GM04504 (cell line): ENCODE measurements around the gene EPN3.

Experiments
- DNase-seq: peaks from one replicate; pipeline ENCODE4 v3.0.0-alpha.2; 2012; ENCODE audit warnings: low read depth

The EPN3 gene

GRCh38 chr17:50550661-50551432, 18.3 kb downstream of the EPN3 start:
- DNase-seq = peak; percentile 68

GRCh38 chr17:50551433-50551815, 18.9 kb downstream of the EPN3 start:
- DNase-seq = no peak

DNA sequence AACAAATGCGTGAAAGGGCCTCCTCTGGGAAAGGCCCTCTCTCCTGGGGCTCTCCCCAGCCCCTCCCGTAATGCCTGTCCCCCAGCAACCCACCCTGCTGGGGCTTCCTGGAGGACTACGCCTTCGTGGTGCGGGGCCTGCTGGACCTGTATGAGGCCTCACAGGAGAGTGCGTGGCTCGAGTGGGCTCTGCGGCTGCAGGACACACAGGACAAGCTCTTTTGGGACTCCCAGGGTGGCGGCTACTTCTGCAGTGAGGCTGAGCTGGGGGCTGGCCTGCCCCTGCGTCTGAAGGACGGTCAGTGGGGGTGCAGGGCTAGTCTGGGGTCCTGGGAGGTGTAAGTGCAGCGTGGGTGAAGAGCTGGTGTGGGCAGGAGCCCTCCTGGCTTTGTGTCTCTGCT, 19.3 kb downstream of the EPN3 start:
- no peak for DNase-seq

GRCh38 chr17:50554201-50554600, 21.7 kb downstream of the EPN3 start:
- DNase-seq = no peak

DNA sequence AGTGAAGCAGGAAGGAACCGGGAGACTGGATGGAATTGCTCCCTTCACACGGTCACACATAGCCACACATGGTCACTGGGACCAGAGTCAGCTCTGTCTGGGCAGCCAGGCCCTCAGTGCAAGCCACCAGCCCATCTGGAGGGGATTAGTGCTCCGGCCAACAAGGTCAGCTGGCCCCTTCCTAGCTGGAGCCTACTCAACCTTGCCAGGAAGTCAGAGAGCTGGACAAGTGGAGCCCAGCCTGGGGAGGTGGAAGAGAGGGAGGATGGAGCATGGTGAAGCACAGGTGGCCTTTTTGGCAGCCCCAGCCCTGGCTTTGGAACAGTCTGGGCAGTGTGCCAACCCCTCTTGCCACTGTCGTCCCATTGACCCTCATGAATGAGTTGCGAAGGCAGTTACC, 24.3 kb downstream of the EPN3 start:
- DNase-seq = no peak

DNA sequence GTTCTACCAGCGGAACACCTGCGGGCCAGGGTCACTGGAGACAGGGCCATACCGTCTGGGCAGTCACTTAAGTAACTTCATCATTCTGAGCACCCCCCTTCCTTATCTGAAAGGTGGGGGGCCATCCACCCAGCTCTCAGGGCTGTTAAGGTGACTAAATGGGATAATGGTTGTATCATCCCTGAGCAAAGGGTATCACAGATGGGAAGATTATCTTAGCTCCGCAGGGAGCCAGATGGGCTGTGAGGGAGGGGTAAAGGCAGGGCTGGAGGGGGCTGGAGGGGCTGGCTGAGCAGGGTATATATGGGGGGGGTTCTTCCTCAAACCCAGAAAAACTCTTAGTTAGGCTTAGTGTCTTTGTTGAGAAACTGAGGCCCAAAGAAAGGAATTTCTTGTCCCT, 25.1 kb downstream of the EPN3 start:
- DNase-seq = no peak

DNA sequence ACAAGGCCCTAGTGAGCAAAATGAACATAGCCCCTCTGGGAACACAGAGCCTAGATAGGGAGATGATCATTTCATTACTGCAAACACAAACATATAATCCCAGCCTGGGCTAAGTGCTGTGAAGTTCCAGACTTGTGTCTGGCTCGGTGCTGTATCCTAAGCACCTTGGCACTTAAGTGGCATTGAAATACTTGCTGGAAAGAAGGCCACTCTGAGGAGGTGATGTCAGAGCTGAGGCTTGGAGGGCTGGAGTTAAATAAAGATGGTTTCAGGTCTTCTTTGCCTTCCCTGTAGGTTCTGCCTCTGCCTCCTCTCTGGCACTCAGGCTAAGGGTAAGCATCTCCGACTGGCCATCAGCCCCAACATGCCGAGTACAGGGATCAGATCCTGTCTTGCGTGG, 25.6 kb downstream of the EPN3 start:
- DNase-seq = no peak

DNA sequence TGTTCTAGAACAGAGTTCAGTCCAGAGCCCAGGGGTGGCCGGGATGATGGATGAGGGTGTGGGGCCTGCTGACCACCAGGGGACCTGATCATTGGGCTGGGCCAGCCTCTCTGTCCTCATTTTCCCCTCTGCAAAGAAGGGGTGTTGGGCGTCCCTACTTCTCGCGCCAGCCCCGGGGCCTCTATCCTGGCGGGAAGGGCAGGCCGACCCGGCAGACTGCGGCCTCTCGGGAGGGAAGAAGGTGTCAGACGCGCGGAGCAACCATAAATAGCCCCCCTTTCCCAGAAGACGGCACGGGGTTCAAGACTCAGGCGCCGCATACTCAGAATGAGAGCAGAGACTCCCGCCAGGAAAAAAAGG, 26.0 kb downstream of the EPN3 start:
- no peak for DNase-seq

GRCh38 chr17:50558941-50559614, 26.5 kb downstream of the EPN3 start:
- no peak for DNase-seq

- no peak for DNase-seq
Measured at GRCh38 chr17:50559674-50560184, 27.2 kb downstream of the EPN3 start.

- DNase-seq = peak; percentile 44
Measured at GRCh38 chr17:50560185-50560824, 27.8 kb downstream of the EPN3 start, which contains the start of gene CACNA1G. Gene CACNA1G, plus strand, starts transcription at chr17:50560715. Its CDS starts 745 bp downstream, at chr17:50561460.

- DNase-seq = no peak
Measured at GRCh38 chr17:50560931-50561745, 28.6 kb downstream of the EPN3 start.

DNA sequence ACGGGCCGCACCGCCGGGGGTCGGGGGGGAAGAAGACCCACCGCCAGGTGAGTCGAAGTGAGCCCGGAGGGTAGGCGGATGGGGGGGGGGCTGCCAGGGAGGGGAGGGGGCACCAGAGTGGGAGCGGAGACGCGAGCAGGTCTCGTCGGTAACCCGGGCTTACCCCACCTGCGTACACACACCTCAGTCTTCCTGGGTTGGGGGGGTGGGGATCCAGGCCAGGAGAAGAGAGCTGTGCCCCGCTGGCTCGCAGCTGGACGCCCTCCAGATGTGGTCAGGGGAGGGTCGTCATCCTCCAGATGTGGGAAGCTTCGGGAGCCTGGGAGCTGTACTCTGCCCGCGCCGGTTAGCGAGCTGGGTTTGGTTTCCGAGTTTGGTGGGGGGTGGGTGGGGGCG, 29.2 kb downstream of the EPN3 start:
- no peak for DNase-seq

- no peak for DNase-seq
Measured at GRCh38 chr17:50562242-50563091, 29.9 kb downstream of the EPN3 start.

DNA sequence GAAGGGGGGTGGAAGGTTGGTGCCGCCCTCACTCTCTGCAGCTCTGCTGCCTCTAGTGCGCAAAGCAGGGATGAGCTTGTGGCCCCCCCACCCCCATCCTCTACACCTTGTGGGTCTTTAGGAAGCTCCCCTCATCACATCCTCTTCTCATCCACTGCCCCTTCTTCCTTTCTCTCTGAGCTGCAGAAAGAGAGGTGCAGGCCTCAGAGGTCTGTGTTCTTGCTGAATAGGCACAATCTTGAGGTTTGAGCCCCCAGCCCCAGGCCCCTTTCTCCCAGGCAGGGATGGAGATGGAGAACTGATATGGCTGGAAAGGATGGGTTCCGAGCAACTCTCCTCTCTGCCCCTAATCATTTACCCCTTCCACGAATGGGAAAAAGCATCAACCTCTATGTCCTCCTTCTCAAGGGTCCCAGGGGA, 30.6 kb downstream of the EPN3 start:
- no peak for DNase-seq

DNA sequence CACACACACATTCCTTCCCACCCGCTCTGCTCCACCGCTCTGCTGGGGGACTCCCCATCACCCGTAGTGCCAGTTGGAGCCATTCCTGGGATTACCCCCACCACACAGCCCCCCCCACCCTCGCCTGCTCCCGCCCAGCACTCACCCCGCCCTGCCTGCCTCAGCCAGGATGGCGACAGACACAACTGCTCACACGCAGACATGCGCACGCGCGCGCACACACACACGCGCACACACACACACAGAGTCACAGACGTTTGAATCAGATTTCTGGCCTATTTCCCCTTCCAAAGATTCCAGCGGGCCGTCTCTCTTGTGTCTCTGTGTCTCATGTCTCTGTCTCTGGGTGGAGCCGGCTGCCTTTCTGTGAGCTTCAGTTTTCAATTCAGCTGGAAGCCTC, 32.4 kb downstream of the EPN3 start:
- peak; percentile 60 for DNase-seq

DNA sequence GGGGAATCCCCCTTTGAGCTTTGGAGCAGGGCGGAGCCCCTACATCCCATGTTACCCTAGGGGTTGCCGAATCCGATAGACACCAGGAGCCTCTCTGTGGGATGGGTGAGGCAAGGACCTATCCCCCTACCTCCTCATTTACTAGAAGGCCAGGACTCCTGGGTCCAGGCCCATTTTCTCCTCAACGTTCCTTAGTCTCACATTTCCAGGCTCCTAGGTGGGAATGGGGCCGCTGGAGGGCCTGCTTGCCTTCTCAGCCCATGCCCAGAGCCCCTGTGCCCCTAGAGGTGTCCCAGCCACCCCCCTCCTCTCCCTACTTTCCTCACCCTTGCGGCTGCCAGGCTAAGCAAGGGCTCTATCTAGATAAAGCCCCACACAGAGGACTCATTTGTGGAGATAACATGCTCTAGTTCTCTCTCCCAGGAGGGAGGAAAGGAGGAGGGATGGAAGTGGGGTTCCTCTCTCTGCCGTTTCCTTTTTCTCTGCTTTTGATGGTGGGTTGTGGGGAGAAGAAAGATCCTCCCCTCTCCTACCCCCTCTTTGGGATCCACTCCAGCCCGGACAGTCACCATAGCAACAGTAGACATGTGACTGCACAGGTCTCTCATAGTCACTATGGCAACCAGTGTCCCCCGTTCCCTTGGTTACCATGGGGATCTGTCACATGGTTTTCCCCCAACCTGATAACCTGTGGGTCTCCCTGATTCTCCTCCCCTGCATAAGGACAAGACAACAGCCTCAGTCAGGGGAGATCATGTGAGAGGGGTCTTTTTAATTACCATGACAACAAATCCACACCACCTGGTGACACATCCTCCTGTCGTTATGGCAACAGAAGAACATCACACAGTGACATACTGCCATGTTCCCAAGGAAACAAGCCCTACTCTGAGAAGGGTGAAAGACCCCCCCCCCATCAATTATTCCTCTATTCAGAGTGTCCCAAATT, 33.1 kb downstream of the EPN3 start:
- no peak for DNase-seq

GRCh38 chr17:50566886-50567285, 34.4 kb downstream of the EPN3 start:
- DNase-seq = no peak

GRCh38 chr17:50568659-50569058, 36.1 kb downstream of the EPN3 start:
- DNase-seq = no peak

DNA sequence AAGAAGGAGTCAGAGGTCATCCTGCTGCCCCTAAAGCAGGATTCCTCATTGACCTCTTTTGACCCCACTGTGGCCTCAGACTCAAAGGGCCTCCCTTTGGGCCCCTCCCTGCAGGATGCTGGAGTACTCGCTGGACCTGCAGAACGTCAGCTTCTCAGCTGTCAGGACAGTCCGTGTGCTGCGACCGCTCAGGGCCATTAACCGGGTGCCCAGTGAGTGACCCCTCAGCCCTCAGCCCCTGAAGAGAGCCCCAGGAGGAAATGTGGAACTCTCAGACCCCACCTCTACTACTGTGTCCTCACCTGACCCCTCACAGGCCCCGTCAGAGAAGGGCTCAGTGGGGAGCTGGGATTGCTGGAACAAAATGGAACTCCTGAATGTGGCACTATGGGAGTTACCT, 37.1 kb downstream of the EPN3 start:
- no peak for DNase-seq
